ENCODE measurements around the gene LSMEM2.

DNA sequence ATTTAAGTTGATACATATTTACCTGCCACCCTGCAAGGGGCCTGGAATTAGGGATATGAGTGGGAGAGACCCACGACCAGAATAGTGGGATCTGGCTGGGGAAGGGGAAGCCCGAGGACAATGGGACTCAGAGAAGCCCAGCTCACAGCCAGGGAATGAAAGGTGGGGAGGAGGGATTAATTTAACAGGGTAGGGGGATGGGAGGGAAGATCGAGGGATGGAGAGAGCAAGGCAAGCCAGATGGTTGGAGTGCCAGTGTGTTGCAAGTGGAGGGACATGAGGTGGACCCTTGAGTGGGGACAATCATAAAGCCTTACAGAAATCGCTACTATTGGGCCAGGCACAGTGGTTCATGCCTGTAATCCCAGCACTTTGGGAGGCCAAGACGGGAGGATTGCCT is 47.3 kb upstream of the LSMEM2 start:
- TF ChIP-seq SP2 (IDR thresholded peaks at IDR 0.05; ENCODE audit: low read length) (no peak), SP1 (IDR thresholded peaks at IDR 0.05; ENCODE audit: low read depth, low read length) (no peak), EZH2 (IDR thresholded peaks at IDR 0.05; ENCODE audit: low read depth, low read length, severe bottlenecking) (no peak), POLR2AphosphoS5 (IDR thresholded peaks at IDR 0.05; ENCODE audit: low read depth, low read length) (no peak), TAF1 (IDR thresholded peaks at IDR 0.05; ENCODE audit: low read depth, low read length) (no peak), POLR2A (IDR thresholded peaks at IDR 0.05; ENCODE audit: control extremely low read depth in 1 of 2, low read depth in 2 of 2, low read length in 2 of 2) (no peak), HDAC2 (IDR thresholded peaks at IDR 0.05; ENCODE audit: borderline replicate concordance in 1 of 2, low read depth in 2 of 2, low read length in 2 of 2) (no peak)
- TF ChIP-seq, protein P1, sequence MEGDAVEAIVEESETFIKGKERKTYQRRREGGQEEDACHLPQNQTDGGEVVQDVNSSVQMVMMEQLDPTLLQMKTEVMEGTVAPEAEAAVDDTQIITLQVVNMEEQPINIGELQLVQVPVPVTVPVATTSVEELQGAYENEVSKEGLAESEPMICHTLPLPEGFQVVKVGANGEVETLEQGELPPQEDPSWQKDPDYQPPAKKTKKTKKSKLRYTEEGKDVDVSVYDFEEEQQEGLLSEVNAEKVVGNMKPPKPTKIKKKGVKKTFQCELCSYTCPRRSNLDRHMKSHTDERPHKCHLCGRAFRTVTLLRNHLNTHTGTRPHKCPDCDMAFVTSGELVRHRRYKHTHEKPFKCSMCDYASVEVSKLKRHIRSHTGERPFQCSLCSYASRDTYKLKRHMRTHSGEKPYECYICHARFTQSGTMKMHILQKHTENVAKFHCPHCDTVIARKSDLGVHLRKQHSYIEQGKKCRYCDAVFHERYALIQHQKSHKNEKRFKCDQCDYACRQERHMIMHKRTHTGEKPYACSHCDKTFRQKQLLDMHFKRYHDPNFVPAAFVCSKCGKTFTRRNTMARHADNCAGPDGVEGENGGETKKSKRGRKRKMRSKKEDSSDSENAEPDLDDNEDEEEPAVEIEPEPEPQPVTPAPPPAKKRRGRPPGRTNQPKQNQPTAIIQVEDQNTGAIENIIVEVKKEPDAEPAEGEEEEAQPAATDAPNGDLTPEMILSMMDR (IDR thresholded peaks at IDR 0.05; ENCODE audit: control extremely low read depth in 1 of 3, insufficient read depth in 1 of 3, low read depth in 1 of 3, low read length in 3 of 3), result no peak
- TF ChIP-seq, protein P2, sequence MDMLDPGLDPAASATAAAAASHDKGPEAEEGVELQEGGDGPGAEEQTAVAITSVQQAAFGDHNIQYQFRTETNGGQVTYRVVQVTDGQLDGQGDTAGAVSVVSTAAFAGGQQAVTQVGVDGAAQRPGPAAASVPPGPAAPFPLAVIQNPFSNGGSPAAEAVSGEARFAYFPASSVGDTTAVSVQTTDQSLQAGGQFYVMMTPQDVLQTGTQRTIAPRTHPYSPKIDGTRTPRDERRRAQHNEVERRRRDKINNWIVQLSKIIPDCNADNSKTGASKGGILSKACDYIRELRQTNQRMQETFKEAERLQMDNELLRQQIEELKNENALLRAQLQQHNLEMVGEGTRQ (IDR thresholded peaks at IDR 0.05; ENCODE audit: low read length), result no peak
